ENCODE measurements around the gene KNCN. TPM values are rescaled to one million over a fixed set of nuclear protein-coding genes. Genes with fewer than 3 reads are reported as not detected.

The KNCN gene
- polyA plus RNA-seq, 3 donors from 2014 or later: not detected

DNA sequence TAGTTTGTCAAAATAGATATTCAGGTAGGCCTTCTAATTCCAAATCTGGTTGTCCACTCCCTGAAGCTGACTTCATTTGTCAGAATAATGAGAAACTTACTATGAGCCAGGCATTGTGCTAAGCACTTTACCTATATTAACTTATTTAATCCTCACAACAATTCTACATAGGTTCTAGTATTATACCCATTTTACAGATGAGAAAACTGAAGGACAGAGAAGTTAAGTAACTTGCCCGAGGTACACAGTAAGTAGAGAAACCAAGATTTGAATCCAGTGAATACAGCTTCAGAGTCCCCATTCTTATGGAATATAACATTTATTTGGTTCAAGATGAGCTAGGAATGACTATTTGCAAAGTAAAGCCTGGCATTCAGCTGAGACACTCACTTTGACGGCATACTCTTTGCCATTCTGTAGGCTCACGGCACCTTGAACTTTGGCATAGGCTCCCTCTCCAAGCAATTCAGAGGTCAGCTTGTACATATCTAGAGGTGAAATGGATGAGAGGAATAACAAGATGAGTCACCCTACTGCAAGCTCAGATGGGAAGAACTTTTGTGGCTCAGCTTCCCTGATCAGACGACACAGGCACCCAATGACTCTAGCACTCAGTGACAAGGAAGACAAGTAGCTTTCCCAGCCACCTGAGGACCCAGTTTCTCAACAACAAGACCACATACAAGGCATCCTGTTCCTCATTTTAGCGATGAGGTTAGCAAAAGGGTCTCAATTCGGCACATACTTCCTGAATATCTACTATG is 28.9 kb upstream of the KNCN start:
- Mint-ChIP-seq H3K4me3 (peak overlapping the region; percentile 30 to 82 (median 49)), H3K36me3 (peaks cover 18 to 55% (median 23%) of the 10 kb centered on the region in 3 donors), H3K27ac (peak overlapping the region in 5 of 6 donors; percentile 66 to 91 (median 76)), H3K27me3 (ENCODE audit: low read depth in 3 of 3) (no peaks in the 10 kb centered on the region), H3K4me1 (peaks cover 35 to 38% of the 10 kb centered on the region in 2 donors), H3K9me3 (no peaks in the 10 kb centered on the region)
- no peak for DNase-seq

DNA sequence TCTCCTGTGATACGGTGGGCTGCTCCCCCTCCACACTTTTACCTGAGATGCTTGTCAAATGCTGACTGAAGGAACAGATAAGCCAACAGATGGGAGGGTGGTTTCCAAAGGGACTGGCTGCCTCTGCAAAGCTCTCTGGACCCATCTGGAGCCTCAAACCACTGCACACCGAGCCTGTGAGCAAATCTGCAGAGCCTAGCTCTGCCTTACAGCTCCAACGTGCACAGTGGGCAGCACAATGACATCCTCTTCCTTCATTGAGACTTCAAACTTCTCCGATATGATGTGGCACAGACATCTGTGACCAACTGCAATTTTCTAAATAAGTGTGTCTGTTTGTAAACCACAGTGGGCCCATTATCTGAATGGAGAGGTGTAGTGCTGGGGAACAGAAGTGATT is 26.2 kb upstream of the KNCN start:
- H3K9me3 Mint-ChIP-seq: no peaks in the 10 kb centered on the region
- H3K27me3 Mint-ChIP-seq (ENCODE audit: low read depth in 3 of 3): no peaks in the 10 kb centered on the region
- peaks cover 21 to 57% (median 30%) of the 10 kb centered on the region in 3 donors for H3K36me3 Mint-ChIP-seq
- peak overlapping the region in 1 of 6 donors; percentile 35 for H3K27ac Mint-ChIP-seq
- H3K4me3 Mint-ChIP-seq: no peak overlapping the region
- H3K4me1 Mint-ChIP-seq: peaks cover 26 to 30% of the 10 kb centered on the region in 2 donors
- DNase-seq: no peak

DNA sequence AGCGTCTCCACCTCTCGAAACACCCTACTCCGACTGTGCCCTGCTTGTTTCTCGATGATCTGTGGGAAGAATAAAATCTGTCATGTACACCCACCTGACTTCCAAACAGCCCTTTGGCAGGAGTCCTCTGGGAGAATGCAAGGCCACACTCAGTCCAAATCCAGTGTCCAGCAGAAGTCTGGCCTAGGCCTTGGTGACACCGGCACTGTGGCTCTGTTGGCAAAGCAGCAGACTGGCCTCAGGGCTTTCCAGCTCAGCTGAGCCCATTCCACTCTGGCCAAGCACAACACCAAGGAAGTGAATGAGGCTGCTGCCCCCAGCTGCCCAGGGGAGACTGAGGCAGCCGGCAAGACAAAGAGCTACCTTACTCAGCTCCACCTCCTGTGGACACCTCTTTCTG is 25.1 kb upstream of the KNCN start:
- H3K27me3 Mint-ChIP-seq (ENCODE audit: low read depth in 3 of 3): peaks cover 0 to 2% (median 0%) of the 10 kb centered on the region in 3 donors
- peaks cover 15 to 19% of the 10 kb centered on the region in 2 donors for H3K4me1 Mint-ChIP-seq
- no peak for DNase-seq
- H3K27ac Mint-ChIP-seq: no peak overlapping the region
- H3K4me3 Mint-ChIP-seq: no peak overlapping the region
- no peaks in the 10 kb centered on the region for H3K9me3 Mint-ChIP-seq
- peaks cover 21 to 48% (median 30%) of the 10 kb centered on the region in 3 donors for H3K36me3 Mint-ChIP-seq

DNA sequence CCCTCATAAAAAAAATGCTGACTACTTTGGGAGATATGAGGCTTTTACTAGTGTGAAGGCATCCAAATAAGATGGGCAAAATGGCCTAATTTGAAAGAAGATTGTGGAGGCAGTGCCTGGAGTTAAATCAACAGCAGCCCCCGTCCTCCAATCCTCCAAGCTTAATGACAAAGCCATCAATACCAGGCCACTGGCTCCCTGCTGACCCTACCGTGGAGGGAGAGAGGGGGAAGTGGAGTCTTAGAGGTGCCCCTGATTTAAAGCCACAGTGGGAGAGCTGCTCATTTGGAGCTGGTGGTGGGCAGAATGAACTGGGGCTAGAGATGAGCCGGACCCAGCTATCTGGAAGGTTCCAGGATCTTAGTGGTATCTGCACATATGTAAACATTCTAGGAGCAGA is 24.3 kb upstream of the KNCN start:
- no peaks in the 10 kb centered on the region for H3K9me3 Mint-ChIP-seq
- H3K36me3 Mint-ChIP-seq: peaks cover 17 to 47% (median 30%) of the 10 kb centered on the region in 3 donors
- DNase-seq: no peak
- H3K4me1 Mint-ChIP-seq: peaks cover 8 to 11% of the 10 kb centered on the region in 2 donors
- no peak overlapping the region for H3K4me3 Mint-ChIP-seq
- H3K27ac Mint-ChIP-seq: no peak overlapping the region
- peaks cover 0 to 2% (median 0%) of the 10 kb centered on the region in 3 donors for H3K27me3 Mint-ChIP-seq (ENCODE audit: low read depth in 3 of 3)

DNA sequence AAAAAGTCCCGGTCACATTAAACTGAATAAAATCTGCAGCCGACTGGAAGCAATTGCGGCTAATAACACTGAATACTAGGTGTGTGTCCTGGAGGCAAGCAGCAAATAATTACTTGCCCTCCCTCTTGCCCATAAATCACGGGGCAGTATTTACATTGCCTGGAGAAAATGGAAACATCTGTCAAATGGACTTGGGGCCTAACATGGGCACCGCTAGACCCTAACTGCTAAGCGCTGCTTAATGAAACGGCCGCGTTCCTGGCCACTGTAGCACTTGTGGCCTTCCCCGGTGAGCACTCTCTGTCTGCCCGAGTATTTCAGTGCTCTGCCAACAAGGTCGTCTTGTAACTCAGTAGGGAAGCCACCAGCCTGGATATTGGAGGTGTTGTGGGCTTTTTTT is 23.9 kb upstream of the KNCN start:
- no peak overlapping the region for H3K4me3 Mint-ChIP-seq
- H3K4me1 Mint-ChIP-seq: peaks cover 3 to 6% of the 10 kb centered on the region in 2 donors
- H3K27me3 Mint-ChIP-seq (ENCODE audit: low read depth in 3 of 3): peaks cover 0 to 2% (median 0%) of the 10 kb centered on the region in 3 donors
- H3K27ac Mint-ChIP-seq: no peak overlapping the region
- H3K36me3 Mint-ChIP-seq: peaks cover 13 to 45% (median 30%) of the 10 kb centered on the region in 3 donors
- no peak for DNase-seq
- H3K9me3 Mint-ChIP-seq: no peaks in the 10 kb centered on the region

DNA sequence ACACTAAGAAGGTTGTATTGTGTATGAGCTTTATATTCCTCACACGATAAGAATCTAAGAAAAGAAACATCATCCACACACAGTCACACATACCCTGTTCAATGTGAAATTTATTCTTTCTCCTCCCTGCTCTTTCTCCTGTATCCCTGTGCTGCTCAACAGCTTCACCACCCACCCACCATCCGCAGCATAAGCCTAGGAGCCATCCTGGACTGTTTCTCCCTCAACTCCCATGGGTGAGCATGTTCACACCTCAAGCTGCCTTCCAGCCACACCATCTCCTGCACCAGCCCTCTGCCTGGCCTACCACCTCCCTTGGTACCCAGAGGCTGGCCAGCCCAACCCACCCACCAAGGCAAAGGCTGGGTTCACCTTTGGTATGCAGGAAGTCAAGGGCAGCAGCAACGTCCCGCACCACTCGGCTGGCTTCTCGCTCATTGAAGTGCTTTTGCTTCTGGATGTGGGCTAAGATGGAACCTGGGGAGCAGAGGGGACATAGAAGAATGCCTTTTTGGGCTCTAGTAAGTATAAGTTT is 20.3 kb upstream of the KNCN start:
- no peak for DNase-seq
- H3K27me3 Mint-ChIP-seq (ENCODE audit: low read depth in 3 of 3): peaks cover 0 to 2% (median 2%) of the 10 kb centered on the region in 3 donors
- no peaks in the 10 kb centered on the region for H3K4me1 Mint-ChIP-seq
- no peaks in the 10 kb centered on the region for H3K9me3 Mint-ChIP-seq
- peak overlapping the region in 1 of 6 donors; percentile 77 for H3K27ac Mint-ChIP-seq
- no peak overlapping the region for H3K4me3 Mint-ChIP-seq
- peaks cover 15 to 40% (median 34%) of the 10 kb centered on the region in 3 donors for H3K36me3 Mint-ChIP-seq

DNA sequence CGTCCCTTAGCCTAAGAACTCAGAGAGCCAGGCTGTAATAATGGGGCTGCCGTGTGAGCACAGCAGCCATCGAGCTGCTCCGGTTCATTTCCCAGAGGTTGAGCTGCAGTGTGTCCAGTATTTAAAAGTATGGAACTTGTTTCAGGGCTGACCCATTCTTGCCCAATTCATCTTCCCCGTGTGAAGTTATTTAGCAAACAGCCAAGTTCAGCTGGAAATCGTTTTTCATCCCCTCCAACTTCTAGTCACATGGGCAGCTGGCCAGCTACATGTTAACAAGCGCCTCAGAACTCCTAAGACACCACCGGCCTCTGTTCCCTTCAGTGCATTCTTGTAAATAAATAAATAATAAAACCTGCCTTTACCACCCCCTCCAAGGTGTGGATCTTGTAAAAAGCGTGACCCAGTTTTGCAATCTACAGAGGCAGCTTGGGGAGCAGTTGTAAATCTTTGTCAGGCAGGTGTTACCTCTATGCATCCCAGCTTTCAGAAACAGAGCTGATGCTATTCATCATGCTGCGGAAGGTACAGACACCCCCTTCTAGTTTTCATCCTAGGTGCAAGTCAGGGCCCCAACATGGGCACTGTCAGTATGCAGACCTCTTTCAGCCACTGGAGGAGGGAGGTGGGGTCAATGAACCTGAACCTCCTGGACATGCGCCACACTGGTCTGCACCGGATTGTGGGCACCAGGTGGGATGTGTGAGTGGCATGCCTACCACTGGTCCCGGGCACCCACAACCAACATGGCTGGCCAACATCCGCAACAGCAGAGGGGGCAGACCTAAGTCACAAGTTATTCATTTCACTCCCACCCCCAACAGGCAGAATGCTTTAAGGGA is 18.7 kb upstream of the KNCN start:
- H3K4me1 Mint-ChIP-seq: no peaks in the 10 kb centered on the region
- H3K27ac Mint-ChIP-seq: no peak overlapping the region
- H3K9me3 Mint-ChIP-seq: no peaks in the 10 kb centered on the region
- no peak for DNase-seq
- peaks cover 16 to 38% (median 34%) of the 10 kb centered on the region in 3 donors for H3K36me3 Mint-ChIP-seq
- H3K27me3 Mint-ChIP-seq (ENCODE audit: low read depth in 3 of 3): peaks cover 0 to 2% (median 2%) of the 10 kb centered on the region in 3 donors
- H3K4me3 Mint-ChIP-seq: no peak overlapping the region

DNA sequence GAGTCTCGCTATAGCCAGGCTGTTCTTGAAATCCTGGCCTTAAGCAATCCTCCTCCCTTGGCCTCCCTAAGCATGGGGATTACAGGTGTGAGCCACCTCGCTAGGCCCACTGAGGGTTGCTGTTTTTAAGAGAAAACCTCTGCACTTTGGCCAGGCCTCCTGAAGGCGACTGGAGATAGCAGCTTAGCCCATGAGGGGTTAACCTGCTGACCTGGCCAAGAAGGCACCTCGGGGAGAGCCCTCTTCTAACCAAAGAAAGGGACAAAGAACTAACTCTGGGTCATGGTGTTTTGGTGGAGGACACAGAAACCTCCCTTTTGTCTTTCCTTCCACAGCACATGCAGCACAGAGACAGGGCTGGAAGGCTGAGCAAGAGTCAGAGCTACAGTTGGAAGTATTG is 17.7 kb upstream of the KNCN start:
- peaks cover 21 to 34% (median 31%) of the 10 kb centered on the region in 3 donors for H3K36me3 Mint-ChIP-seq
- H3K27me3 Mint-ChIP-seq (ENCODE audit: low read depth in 3 of 3): peaks cover 0 to 2% (median 2%) of the 10 kb centered on the region in 3 donors
- no peaks in the 10 kb centered on the region for H3K4me1 Mint-ChIP-seq
- DNase-seq: no peak
- no peaks in the 10 kb centered on the region for H3K9me3 Mint-ChIP-seq
- peak overlapping the region in 1 of 6 donors; percentile 36 for H3K27ac Mint-ChIP-seq
- no peak overlapping the region for H3K4me3 Mint-ChIP-seq

DNA sequence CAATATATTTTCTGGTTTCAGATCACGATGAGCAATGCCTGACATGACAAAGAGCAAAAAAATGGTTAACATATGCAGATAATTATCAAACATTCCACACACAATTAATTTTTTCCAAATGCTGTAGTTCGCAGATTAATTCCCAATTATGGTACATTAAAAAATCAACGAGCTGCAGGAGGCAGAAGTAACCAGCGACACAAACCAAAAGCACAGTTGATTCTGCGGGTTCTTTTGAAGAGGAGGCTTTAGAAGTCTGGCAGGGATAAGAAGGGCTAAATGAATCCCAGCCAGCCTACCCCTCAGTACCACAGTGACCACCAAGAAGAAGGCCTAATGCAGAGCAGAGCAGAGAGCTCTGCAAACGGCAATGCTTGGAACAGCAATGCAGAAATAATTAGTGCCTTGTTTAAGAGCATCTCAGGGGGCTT is 17.0 kb upstream of the KNCN start:
- no peaks in the 10 kb centered on the region for H3K9me3 Mint-ChIP-seq
- no peak overlapping the region for H3K27ac Mint-ChIP-seq
- H3K36me3 Mint-ChIP-seq: peaks cover 25 to 34% (median 29%) of the 10 kb centered on the region in 3 donors
- no peak overlapping the region for H3K4me3 Mint-ChIP-seq
- H3K4me1 Mint-ChIP-seq: no peaks in the 10 kb centered on the region
- no peak for DNase-seq
- H3K27me3 Mint-ChIP-seq (ENCODE audit: low read depth in 3 of 3): peaks cover 0 to 2% (median 2%) of the 10 kb centered on the region in 3 donors

DNA sequence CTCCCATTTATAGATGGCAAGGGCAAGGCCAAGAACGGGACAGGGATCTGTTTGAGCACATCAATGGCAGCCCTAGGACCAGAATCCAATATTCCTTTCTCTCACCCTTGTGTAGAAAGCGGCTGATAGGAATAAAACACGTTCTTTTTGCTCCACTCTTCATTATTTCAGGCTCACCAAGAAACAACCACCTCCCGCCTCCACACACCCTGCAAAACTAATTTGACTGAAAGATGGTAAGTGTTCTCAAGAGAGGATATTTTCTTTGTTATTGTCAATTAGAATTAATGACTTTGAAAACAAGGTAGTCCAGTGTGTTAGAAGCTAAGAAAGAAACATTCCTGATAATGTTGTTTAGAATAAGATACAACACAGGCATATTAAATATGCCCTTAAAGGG is 11.9 kb upstream of the KNCN start:
- peaks cover 34 to 58% (median 40%) of the 10 kb centered on the region in 3 donors for H3K36me3 Mint-ChIP-seq
- H3K4me3 Mint-ChIP-seq: no peak overlapping the region
- H3K9me3 Mint-ChIP-seq: no peaks in the 10 kb centered on the region
- H3K4me1 Mint-ChIP-seq: no peaks in the 10 kb centered on the region
- H3K27ac Mint-ChIP-seq: peak overlapping the region in 1 of 6 donors; percentile 7
- no peak for DNase-seq
- H3K27me3 Mint-ChIP-seq (ENCODE audit: low read depth in 3 of 3): peaks cover 0 to 2% (median 0%) of the 10 kb centered on the region in 3 donors

DNA sequence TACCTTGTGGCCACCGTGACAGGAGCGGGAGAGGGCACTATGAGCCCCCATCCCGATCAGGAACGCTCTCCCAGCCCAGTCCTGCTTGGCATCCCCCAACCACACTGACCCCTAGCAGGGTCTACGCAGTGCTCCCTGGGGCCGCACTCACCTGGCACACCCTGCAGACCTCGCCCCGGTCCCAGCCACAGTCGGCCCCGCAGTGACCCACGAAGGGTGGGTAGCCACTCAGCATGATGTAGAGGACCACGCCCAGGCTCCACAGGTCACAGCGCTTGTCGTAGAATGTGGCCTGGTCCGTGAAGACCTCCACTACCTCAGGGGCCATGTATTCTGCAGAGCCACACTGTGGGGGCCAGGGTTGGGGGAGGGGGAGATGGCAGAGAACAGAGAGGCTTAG is 11.1 kb upstream of the KNCN start:
- Mint-ChIP-seq H3K27me3 (ENCODE audit: low read depth in 3 of 3) (peaks cover 0 to 2% (median 0%) of the 10 kb centered on the region in 3 donors), H3K27ac (no peak overlapping the region), H3K4me1 (no peaks in the 10 kb centered on the region), H3K36me3 (peaks cover 34 to 57% (median 39%) of the 10 kb centered on the region in 3 donors), H3K9me3 (no peaks in the 10 kb centered on the region), H3K4me3 (no peak overlapping the region)
- no peak for DNase-seq

DNA sequence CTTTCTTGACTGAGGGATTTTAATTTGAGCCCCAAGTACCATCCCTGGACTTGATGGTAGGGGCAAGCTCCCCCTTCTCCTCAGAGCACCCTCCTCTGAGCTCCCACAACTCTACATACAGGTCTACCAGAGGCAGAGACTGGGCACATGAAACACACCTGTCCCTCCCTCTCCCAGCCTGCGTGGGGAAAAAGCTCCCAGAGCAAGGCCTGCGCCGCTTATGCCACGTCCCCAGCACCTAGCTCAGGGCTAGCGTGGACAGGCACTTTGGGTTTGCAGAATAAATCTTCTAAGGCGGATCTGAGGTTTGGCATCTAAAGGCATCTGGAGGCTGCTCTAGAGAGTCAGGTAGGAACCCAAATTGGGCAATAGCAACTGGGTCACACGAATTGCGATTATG is 7.5 kb upstream of the KNCN start:
- peak overlapping the region in 1 of 6 donors; percentile 40 for H3K27ac Mint-ChIP-seq
- no peak for DNase-seq
- H3K27me3 Mint-ChIP-seq (ENCODE audit: low read depth in 3 of 3): peaks cover 0 to 2% (median 0%) of the 10 kb centered on the region in 3 donors
- H3K9me3 Mint-ChIP-seq: no peaks in the 10 kb centered on the region
- no peaks in the 10 kb centered on the region for H3K4me1 Mint-ChIP-seq
- H3K36me3 Mint-ChIP-seq: peaks cover 21 to 40% (median 26%) of the 10 kb centered on the region in 3 donors
- no peak overlapping the region for H3K4me3 Mint-ChIP-seq

DNA sequence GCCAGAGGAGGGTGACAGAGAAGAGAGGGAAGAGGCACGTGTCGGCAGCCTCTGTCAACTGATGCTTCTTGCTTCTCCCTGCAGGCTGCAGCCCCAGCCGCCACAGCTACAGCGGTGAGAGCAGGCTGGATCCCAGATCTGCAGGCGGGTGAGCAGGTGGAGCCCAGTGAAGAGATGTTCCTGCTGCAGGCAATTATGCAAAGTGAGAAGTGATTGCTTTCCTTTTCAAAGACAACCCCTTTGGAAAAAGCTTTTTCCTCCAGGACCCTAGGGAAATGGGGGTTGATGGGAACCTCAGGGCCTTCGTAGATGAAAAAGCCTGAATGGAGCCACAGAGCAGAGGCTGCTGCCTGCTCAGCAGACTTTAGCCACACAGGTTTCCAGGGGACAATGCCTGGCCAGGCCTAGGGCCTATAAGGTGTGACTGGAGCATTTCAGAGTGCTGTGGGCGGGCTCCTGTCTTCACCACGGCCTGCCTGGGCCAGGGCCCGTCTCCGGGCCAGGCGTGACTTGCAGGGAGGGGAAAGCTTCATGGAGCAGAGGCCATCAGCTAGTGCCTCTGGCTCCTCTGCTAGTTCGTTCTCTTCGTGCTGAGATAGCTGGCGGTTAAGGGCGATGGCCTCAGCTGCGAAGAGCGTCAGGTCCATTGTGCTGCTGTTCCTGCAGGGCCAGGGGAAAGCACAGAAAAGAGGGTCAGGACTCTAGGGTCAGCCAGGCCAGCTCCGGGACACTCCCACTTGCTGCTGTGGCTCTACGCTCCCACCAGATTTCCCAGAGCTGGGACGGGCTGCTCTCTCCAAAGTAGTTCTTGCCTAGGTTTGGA is 6.9 kb upstream of the KNCN start:
- peak overlapping the region in 2 of 6 donors; percentile 40 to 67 for H3K27ac Mint-ChIP-seq
- H3K4me1 Mint-ChIP-seq: no peaks in the 10 kb centered on the region
- no peak for DNase-seq
- peaks cover 0 to 2% (median 0%) of the 10 kb centered on the region in 3 donors for H3K27me3 Mint-ChIP-seq (ENCODE audit: low read depth in 3 of 3)
- no peaks in the 10 kb centered on the region for H3K9me3 Mint-ChIP-seq
- H3K36me3 Mint-ChIP-seq: peaks cover 18 to 37% (median 24%) of the 10 kb centered on the region in 3 donors
- no peak overlapping the region for H3K4me3 Mint-ChIP-seq
